CD4-positive, alpha-beta T cell treated with Interferon gamma for 1 hour (primary cell): ENCODE data around the gene PRKCZ.

Experiments
- DNase-seq: peaks from one replicate; pipeline ENCODE4 v3.0.0-alpha.2; 2020

The PRKCZ gene

GRCh38 chr1:2124446-2125198 lies 74.4 kb downstream of the PRKCZ start:
- no peak for DNase-seq

GRCh38 chr1:2125350-2126211 lies 75.4 kb downstream of the PRKCZ start:
- no peak for DNase-seq

DNA sequence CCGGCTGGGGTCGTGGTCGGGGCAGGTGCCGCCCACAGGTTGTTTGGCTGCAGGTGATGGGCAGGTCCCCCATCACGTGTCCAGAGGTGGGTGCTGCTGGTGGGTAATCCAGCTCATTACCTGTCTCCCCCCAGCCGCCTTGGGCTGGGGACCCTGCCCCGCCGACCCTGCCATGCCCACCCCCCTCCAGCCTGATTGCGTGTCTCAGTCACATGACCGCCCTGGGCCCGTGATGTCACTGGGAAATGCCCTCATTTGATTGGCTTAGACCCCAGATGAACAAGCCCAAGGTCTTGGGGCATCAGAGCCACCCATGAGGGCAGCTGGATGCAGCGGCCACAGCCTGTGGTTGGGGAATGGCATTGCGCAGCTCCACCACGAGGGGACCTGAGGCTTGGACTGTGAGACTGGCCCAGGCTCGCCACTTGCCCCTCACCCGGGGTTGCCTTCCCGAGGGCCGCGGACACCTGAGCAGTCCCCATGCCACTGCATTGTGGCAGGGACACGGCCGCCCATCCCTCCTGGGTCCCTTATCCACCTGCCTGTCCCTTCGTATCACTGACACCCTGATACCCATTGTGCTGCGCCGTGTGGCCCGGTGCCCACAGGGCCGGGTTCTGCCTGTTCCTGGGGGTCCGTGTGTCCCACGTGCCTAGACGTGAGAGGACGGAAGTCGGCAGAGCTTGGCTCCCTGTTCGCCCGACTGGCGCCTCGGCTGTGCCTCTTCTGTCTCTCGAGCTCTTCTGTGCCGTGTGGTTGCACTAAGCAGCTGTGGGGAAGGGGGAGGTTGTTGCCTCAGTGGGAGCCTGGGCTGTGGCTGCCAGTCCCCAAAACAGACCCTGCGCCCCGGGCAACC lies 76.3 kb downstream of the PRKCZ start:
- DNase-seq, result peak; percentile 19

GRCh38 chr1:2127187-2128145 lies 77.3 kb downstream of the PRKCZ start:
- DNase-seq, result no peak

GRCh38 chr1:2128189-2128901 lies 78.1 kb downstream of the PRKCZ start:
- DNase-seq, result no peak

DNA sequence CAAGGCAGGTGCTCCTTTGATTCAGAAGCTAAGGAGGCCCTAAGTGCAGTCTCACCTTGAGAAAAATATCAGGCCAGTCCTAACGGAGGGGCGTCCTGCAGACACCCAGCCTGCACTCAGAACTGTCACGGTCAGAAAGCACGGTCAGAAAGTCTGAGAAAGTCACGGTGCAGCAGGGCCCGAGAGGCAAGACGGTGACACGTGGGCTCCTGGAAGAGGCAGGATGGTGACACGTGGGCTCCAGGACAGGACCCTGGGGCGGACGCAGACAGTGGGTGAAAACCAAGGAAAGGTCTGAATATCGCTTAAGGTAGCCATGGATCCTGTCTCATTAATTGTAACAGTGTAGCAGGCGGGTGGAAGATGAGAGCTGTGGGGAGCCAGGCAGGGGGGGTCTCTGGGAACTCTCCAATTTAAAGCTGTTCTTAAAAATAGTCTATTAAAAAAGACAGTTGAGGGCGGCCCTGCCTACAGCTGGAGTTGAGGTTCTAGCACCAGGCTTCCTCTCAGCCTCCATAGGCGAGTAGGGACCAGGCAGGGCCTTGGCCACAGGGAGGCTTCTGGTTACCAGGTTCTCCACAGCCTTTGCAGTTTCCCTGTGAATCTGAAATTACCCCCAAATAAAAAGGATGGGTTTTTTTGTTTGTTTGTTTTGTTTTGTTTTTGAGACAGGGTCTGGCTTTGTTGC lies 79.2 kb downstream of the PRKCZ start:
- DNase-seq, result no peak

DNA sequence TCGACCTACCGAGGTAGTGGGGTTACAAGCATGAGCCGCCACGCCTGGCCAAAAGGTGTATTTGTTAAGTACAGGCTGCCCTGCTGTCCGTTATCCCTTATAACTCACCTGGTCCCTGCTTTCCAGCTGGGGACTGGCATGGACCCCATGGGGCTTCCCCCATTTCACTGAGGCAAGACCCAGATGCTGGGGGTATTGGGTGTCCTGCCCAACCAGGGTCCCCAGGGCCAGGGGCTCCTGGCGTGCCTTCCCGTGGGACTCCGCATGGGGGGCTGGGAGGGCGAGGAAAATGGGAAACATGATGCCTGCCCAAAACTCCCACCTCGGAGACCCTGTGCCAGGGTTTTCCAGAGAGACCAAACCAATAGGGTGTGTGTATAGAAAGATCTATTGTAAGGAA lies 79.9 kb downstream of the PRKCZ start:
- no peak for DNase-seq

- no peak for DNase-seq
These were observed 80.7 kb downstream of the PRKCZ start for GRCh38 chr1:2130871-2131289.

GRCh38 chr1:2132222-2133038 lies 82.2 kb downstream of the PRKCZ start:
- DNase-seq, result no peak

- DNase-seq, result peak; percentile 98
These were observed 83.0 kb downstream of the PRKCZ start for GRCh38 chr1:2133039-2133878.

- DNase-seq, result no peak
These were observed 83.6 kb downstream of the PRKCZ start for GRCh38 chr1:2133879-2134215.

- DNase-seq, result no peak
These were observed 84.0 kb downstream of the PRKCZ start for GRCh38 chr1:2134266-2134620.

DNA sequence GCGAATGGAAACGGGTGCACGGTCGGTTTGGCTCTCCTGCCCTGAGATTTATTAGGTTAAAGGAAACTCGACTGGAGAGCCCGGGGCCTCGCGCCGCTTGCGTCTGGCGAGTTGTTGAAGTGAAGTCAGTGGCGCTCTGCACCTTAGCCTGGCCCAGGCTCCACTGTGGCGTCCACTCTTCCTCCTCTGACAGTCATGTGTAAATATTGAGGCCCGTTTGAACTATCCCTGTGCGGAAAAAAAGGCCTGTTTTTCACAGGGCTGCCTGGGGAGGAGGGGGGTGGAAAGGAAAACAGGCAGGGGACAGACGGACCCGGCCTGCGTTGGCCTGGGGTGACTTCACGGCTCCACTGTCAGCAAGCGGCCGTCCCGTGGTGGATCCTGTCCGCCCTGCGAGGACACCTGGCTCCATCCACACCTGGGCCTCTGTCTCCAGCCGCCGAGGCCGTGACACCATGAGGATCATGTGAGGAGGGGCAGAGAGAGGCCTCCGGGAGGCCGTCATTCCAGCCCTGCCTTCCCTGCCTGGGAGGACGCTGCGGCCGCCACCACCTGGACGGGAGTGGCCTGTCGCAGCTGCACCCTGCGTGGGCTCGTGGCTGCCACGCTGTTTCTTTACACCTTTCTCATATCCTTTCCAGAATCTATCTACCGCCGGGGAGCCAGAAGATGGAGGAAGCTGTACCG lies 84.6 kb downstream of the PRKCZ start:
- no peak for DNase-seq

DNA sequence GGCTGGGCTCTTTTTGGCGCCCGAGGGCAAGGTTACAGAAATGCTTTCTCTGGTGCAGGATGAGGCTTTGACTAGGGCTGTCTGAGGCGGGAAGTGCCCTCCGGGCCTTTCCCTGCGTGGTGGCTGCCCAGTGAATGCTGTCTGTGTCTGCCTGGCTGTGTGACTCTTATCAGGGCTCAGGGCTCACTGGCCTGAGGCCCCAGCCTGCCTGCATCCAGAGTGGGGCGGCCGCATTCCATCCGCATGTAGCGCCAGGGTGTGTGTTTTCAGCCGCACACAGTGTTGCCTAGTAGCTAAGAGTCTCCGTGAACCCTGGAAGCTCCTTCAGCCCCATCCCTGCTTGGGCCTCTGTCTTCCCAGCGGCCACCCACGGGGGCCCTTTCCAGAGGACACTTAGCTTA lies 85.2 kb downstream of the PRKCZ start:
- DNase-seq, result no peak

- no peak for DNase-seq
These were observed 85.7 kb downstream of the PRKCZ start for GRCh38 chr1:2135941-2136340.

GRCh38 chr1:2136386-2137235 lies 86.4 kb downstream of the PRKCZ start:
- no peak for DNase-seq
